K562 (cell line): ENCODE data around the gene MUSTN1. TPM values are rescaled to one million over a fixed set of nuclear protein-coding genes. Genes with fewer than 3 reads are reported as not detected.

Source experiments
- ATAC-seq: fragments of 200-7000 bp; cut with Tn5 transposase; 3 replicates; pipeline ENCODE4 v1.9.1; 2020; ENCODE audit warnings: moderate library complexity
- BruUV-seq: library from RNA; stranded (reverse); fragments of 400-500 nt; replicated peaks from 2 replicates; lab custom pipeline; 2021; lab: Mats Ljungman, UMichigan
- CTCF ChIA-PET: fragments of 300-600 bp; formaldehyde crosslinking; extraction: SDS; loops from one replicate; lab custom pipeline; 2021; ENCODE audit warnings: low intra/inter-chr PET ratio; lab: Yijun Ruan, JAX
- POLR2A ChIA-PET: fragments of 300-600, 350-650 bp; sonication (Branson Sonifier 250); formaldehyde crosslinking; extraction: SDS; loops from one replicate; lab custom pipeline; 2021; ENCODE audit warnings: antibody characterized with exemption, inconsistent platforms; lab: Yijun Ruan, JAX
- DNase-seq, 4 experiments: peaks; one replicate each; pipeline versions ENCODE4 v3.0.0 to v3.0.0-alpha.2; 2011 to 2018; ENCODE audit warnings: low spot score in 3 of 4, mixed read lengths in 3 of 4; ENCODE audit errors: extremely low read depth in 1 of 4
- FAIRE-seq: peaks from 2 replicates; lab custom pipeline; 2011; peaks lifted over from hg19 to GRCh38; lab: Jason Lieb, UNC
- H2AFZ ChIP-seq: 2 replicates; pipeline ENCODE4 v1.6.0; 2011; ENCODE audit warnings: low read depth, low read length, control low read depth, inconsistent platforms
- H3K27ac ChIP-seq: fragments of 200-600 bp; 3 replicates; pipeline ENCODE4 v1.8.0; 2011; ENCODE audit warnings: low read depth, mild to moderate bottlenecking, control low read depth, inconsistent platforms, low read length, moderate library complexity, mixed read lengths; ENCODE audit errors: extremely low read depth
- H3K27me3 ChIP-seq, 2 experiments: fragments of 300-600 bp in 1 of 2; 2 replicates in 1 of 2; 3 replicates in 1 of 2; pipeline versions ENCODE4 v1.6.0 to v1.8.0; 2011; ENCODE audit warnings: inconsistent platforms in 2 of 2, low read length in 2 of 2, mild to moderate bottlenecking in 1 of 2, mixed read lengths in 1 of 2, moderate library complexity in 1 of 2; ENCODE audit not compliant: control insufficient read depth in 2 of 2, insufficient read depth in 2 of 2
- H3K36me3 ChIP-seq: fragments of 300-600 bp; 3 replicates; pipeline ENCODE4 v1.8.0; 2011; ENCODE audit warnings: mild to moderate bottlenecking, low read length, inconsistent platforms; ENCODE audit not compliant: control insufficient read depth, insufficient read depth
- H3K4me1 ChIP-seq, 2 experiments: fragments of 200-600 bp in 1 of 2; replicated peaks in 1 of 2; 2 replicates in 1 of 2; 3 replicates in 1 of 2; pipeline versions ENCODE4 v1.5.1 to v1.8.0; 2011; ENCODE audit warnings: inconsistent platforms in 2 of 2, low read length in 2 of 2, mild to moderate bottlenecking in 1 of 2, mixed read lengths in 1 of 2, moderate library complexity in 1 of 2; ENCODE audit not compliant: control insufficient read depth in 2 of 2, insufficient read depth in 2 of 2
- H3K4me2 ChIP-seq: 2 replicates; pipeline ENCODE4 v1.6.1; 2011; ENCODE audit warnings: low read length, control low read depth, inconsistent platforms, mixed read lengths; ENCODE audit not compliant: insufficient read depth
- H3K4me3 ChIP-seq: fragments of 200-600 bp; sonication (generic), shearing (Covaris generic); 2 replicates; pipeline ENCODE4 v1.5.1; 2016; ENCODE audit warnings: control low read depth, inconsistent platforms
- H3K79me2 ChIP-seq: fragments of 200-600 bp; 3 replicates; pipeline ENCODE4 v1.8.0; 2011; ENCODE audit warnings: low read length, inconsistent platforms; ENCODE audit not compliant: control insufficient read depth, insufficient read depth
- H3K9ac ChIP-seq, 2 experiments: 2 replicates each; pipeline versions ENCODE4 v1.6.0 to v1.6.1; 2011; ENCODE audit warnings: low read depth in 2 of 2, low read length in 2 of 2, control low read depth in 1 of 2, inconsistent platforms in 1 of 2, mild to moderate bottlenecking in 1 of 2, mixed read lengths in 1 of 2; ENCODE audit not compliant: insufficient read depth in 1 of 2
- H3K9me1 ChIP-seq: one replicate; pipeline ENCODE4 v1.6.0; 2011; ENCODE audit warnings: inconsistent platforms, mild to moderate bottlenecking, low read length, moderate library complexity; ENCODE audit not compliant: control insufficient read depth, insufficient read depth
- H3K9me3 ChIP-seq: replicated peaks from 2 replicates; pipeline ENCODE4 v1.5.1; 2011; ENCODE audit warnings: low read depth, low read length, inconsistent platforms; ENCODE audit not compliant: control insufficient read depth, insufficient read depth
- H4K20me1 ChIP-seq: replicated peaks from 2 replicates; pipeline ENCODE4 v1.6.1; 2011; ENCODE audit warnings: low read length, inconsistent platforms, mixed read lengths; ENCODE audit not compliant: control insufficient read depth, insufficient read depth
- HNRNPH1 ChIP-seq: fragments of 200-400 bp; formaldehyde crosslinking; optimal IDR thresholded peaks from 2 replicates; pipeline ENCODE3; 2017; ENCODE audit warnings: low read depth, mild to moderate bottlenecking, low read length, moderate library complexity
- RAD21 ChIP-seq, 2 experiments: fragments of 250-450 bp in 1 of 2; fragments of 450-650 bp in 1 of 2; sonication (Bioruptor Pico) in 1 of 2; formaldehyde crosslinking in 1 of 2; IDR thresholded peaks in 1 of 2; conservative IDR thresholded peaks in 1 of 2; 2 replicates each; pipeline versions ENCODE4 v1.4.0 to v1.8.0; 2020 to 2022; ENCODE audit warnings: mild to moderate bottlenecking in 2 of 2, moderate library complexity in 1 of 2
- TAF1 ChIP-seq: IDR thresholded peaks from 2 replicates; pipeline ENCODE4 v1.6.1; 2011; ENCODE audit warnings: mild to moderate bottlenecking, low read length, moderate library complexity; ENCODE audit not compliant: insufficient read depth, control insufficient read depth, severe bottlenecking; ENCODE audit errors: extremely low read depth
- WGBS: fragments of 100-300 bp; shearing (Covaris generic); methylation state at CpG from one replicate; pipeline ENCODE4 v1.1.6; 2016; ENCODE audit warnings: low coverage, mixed read lengths; ENCODE audit not compliant: insufficient coverage; ENCODE audit errors: missing lambda C conversion rate; 5-methylcytosine and 5-hydroxymethylcytosine counted together
- in situ Hi-C: fragments of 300-500 bp; cut with MboI; formaldehyde crosslinking; loops from 4 replicates; pipeline ENCODE4 v1.15.0; 2018; ENCODE audit warnings: inconsistent platforms, mixed read lengths
- intact Hi-C: fragments of 100-400 bp; cut with micrococcal nuclease; formaldehyde crosslinking; loops from 2 replicates; pipeline ENCODE4 v1.14.2; 2022
- polyA plus RNA-seq, 8 experiments: library from polyadenylated mRNA; depleted of rRNA in 4 of 8; stranded (reverse) in 5 of 8; unstranded in 3 of 8; fragments of >200 nt; fragmentation: Nextera tagmentation in 2 of 8; fragmentation: Illumina TruSeq in 1 of 8; extraction: Ambion mirVana in 2 of 8; extraction: Trizol in 1 of 8; gene quantifications; 2 replicates each; pipeline versions ENCODE4 v1.2.1 to v1.2.3, GENCODE V29; 2011 to 2014; ENCODE audit warnings: inconsistent platforms in 1 of 8, missing spikeins in 1 of 8
- total RNA-seq, 7 experiments: library from RNA; depleted of rRNA in 6 of 7; stranded (reverse); fragments of >200 nt in 6 of 7; fragmentation: Illumina TruSeq in 2 of 7; extraction: Trizol in 2 of 7; gene quantifications; 2 replicates each; pipeline versions ENCODE4 v1.2.1 to v1.2.3, GENCODE V29; 2011 to 2021; ENCODE audit warnings: low replicate concordance in 1 of 7
- TF ChIP-seq, protein P1 (sequence below), 3 experiments: IDR thresholded peaks in 2 of 3; conservative IDR thresholded peaks in 1 of 3; 2 replicates each; pipeline ENCODE4 v1.5.1; 2011 to 2012; ENCODE audit warnings: low read length in 3 of 3, mild to moderate bottlenecking in 3 of 3, control low read depth in 2 of 3, improper control_type of control experiment in 1 of 3, inconsistent platforms in 1 of 3, low read depth in 1 of 3, mixed read lengths in 1 of 3, moderate library complexity in 1 of 3; ENCODE audit not compliant: insufficient read depth in 2 of 3
- TF ChIP-seq, protein P2 (sequence below): sonication (generic); formaldehyde crosslinking; IDR thresholded peaks from 2 replicates; pipeline ENCODE4 v1.8.0; 2022; ENCODE audit warnings: missing genetic modification reagents, mild to moderate bottlenecking, moderate library complexity, borderline replicate concordance
- TF ChIP-seq, protein P3 (sequence below): IDR thresholded peaks from 2 replicates; pipeline ENCODE4 v1.6.1; 2011; ENCODE audit warnings: borderline replicate concordance, low read depth, mild to moderate bottlenecking, moderate library complexity, low read length; ENCODE audit not compliant: insufficient read depth, poor library complexity, severe bottlenecking

Gene MUSTN1
- total and polyA plus RNA-seq, 9 of the 15 experiments (the other 6 are each of a cell fraction or from before 2014, with no cell fraction given): 0.15 to 0.78 (median 0.44) TPM; not detected in 4

DNA sequence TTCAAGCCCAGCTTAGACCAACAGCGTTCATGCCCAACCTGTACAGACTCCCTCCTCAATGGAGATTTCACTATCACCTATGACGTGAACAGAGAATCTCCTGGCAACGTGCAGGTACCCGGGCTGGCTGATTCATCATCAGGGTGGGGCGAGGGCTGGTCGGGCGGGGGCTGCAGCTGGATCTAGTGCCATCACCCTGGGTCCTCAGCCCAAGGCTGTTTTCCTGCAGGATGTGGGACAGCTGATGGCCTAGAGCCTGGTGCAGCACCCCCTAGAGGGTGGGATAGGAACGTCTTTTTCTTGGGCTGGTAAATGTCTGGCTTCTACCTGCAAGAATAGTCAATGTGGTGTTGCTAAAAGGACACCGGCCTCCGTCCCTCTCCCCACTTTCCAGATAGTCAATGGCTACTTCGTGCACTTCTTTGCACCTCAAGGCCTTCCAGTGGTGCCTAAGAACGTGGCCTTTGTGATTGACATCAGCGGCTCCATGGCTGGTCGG is 35.8 kb downstream of the MUSTN1 start:
- peak; percentile 81 for FAIRE-seq
- no TSS peak for BruUV-seq
- POLR2A ChIA-PET: interaction anchor here (1.0 kb wide), 1 partner anchor 28 kb away, joined by 5 read pairs; the partner anchor contains the start of gene NEK4
- no peaks in the 10 kb centered on the region for H3K9me1 ChIP-seq
- no peak overlapping the region for H3K27ac ChIP-seq
- H3K4me3 ChIP-seq: no peak overlapping the region
- 6% methylated on average over 10 of the region's 14 CpGs for WGBS
- DNase-seq: peak; percentile 41 to 66 (median 64)
- CTCF ChIA-PET: interaction anchor here (1.2 kb wide), 1 partner anchor 56 kb away, joined by 3 read pairs; no protein-coding TSS in a partner anchor
- H3K79me2 ChIP-seq: no peaks in the 10 kb centered on the region
- no peaks in the 10 kb centered on the region for H4K20me1 ChIP-seq
- no peaks in the 10 kb centered on the region for H3K9me3 ChIP-seq
- TF ChIP-seq, protein P1, sequence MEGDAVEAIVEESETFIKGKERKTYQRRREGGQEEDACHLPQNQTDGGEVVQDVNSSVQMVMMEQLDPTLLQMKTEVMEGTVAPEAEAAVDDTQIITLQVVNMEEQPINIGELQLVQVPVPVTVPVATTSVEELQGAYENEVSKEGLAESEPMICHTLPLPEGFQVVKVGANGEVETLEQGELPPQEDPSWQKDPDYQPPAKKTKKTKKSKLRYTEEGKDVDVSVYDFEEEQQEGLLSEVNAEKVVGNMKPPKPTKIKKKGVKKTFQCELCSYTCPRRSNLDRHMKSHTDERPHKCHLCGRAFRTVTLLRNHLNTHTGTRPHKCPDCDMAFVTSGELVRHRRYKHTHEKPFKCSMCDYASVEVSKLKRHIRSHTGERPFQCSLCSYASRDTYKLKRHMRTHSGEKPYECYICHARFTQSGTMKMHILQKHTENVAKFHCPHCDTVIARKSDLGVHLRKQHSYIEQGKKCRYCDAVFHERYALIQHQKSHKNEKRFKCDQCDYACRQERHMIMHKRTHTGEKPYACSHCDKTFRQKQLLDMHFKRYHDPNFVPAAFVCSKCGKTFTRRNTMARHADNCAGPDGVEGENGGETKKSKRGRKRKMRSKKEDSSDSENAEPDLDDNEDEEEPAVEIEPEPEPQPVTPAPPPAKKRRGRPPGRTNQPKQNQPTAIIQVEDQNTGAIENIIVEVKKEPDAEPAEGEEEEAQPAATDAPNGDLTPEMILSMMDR (IDR thresholded peaks at IDR 0.05 in 2 of 3, conservative IDR thresholded peaks at IDR 0.05 in 1 of 3; ENCODE audit: insufficient read depth in 2 of 3, low read depth in 1 of 3, low read length in 3 of 3): peak; percentile 53 to 64 (median 54)
- TF ChIP-seq, protein P2, sequence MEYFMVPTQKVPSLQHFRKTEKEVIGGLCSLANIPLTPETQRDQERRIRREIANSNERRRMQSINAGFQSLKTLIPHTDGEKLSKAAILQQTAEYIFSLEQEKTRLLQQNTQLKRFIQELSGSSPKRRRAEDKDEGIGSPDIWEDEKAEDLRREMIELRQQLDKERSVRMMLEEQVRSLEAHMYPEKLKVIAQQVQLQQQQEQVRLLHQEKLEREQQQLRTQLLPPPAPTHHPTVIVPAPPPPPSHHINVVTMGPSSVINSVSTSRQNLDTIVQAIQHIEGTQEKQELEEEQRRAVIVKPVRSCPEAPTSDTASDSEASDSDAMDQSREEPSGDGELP (CRISPR knock-in tag): peak; percentile 64
- TF ChIP-seq TAF1 (no peak), RAD21 (CRISPR knock-in tag; conservative IDR thresholded peaks at IDR 0.05 in 1 of 2, IDR thresholded peaks at IDR 0.05 in 1 of 2) (peak in 1 of 2 experiments; percentile 16; a peak in 1 of 4 replicates), HNRNPH1 (no peak)
- TF ChIP-seq, protein P3, sequence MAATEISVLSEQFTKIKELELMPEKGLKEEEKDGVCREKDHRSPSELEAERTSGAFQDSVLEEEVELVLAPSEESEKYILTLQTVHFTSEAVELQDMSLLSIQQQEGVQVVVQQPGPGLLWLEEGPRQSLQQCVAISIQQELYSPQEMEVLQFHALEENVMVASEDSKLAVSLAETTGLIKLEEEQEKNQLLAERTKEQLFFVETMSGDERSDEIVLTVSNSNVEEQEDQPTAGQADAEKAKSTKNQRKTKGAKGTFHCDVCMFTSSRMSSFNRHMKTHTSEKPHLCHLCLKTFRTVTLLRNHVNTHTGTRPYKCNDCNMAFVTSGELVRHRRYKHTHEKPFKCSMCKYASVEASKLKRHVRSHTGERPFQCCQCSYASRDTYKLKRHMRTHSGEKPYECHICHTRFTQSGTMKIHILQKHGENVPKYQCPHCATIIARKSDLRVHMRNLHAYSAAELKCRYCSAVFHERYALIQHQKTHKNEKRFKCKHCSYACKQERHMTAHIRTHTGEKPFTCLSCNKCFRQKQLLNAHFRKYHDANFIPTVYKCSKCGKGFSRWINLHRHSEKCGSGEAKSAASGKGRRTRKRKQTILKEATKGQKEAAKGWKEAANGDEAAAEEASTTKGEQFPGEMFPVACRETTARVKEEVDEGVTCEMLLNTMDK: peak; percentile 67
- H3K27me3 ChIP-seq: peaks cover 0 to 7% of the 10 kb centered on the region in 2 experiments; a peak in 1 of 5 replicates
- no peaks in the 10 kb centered on the region for H3K36me3 ChIP-seq
- ATAC-seq: peak; percentile 83
- intact Hi-C loops (no loop called here), in situ Hi-C loops (no loop called here)
- H2AFZ ChIP-seq: no peak overlapping the region
- no peak overlapping the region for H3K9ac ChIP-seq
- H3K4me1 ChIP-seq: peaks cover 0 to 14% of the 10 kb centered on the region in 2 experiments; a peak in 2 of 5 replicates
- H3K4me2 ChIP-seq: no peak overlapping the region
